Uterus (tissue), 2 donors: ENCODE data around the gene LRP3.

Experiments used
- POLR2A ChIP-seq, 2 donors: fragments of 450-650 bp; IDR thresholded peaks; one replicate each; pipeline ENCODE4 v1.6.1; 2016; ENCODE audit warnings: antibody characterized with exemption in 2 of 2, mild to moderate bottlenecking in 1 of 2, moderate library complexity in 1 of 2
- TF ChIP-seq, protein P1 (sequence below), 4 experiments: fragments of 200-600 bp in 2 of 4; fragments of 450-650 bp in 2 of 4; sonication (generic) in 2 of 4; IDR thresholded peaks; one replicate each; pipeline ENCODE4 v1.5.1; 2016 to 2019; ENCODE audit warnings: antibody characterized with exemption in 4 of 4, mild to moderate bottlenecking in 2 of 4, moderate library complexity in 1 of 4

DNA sequence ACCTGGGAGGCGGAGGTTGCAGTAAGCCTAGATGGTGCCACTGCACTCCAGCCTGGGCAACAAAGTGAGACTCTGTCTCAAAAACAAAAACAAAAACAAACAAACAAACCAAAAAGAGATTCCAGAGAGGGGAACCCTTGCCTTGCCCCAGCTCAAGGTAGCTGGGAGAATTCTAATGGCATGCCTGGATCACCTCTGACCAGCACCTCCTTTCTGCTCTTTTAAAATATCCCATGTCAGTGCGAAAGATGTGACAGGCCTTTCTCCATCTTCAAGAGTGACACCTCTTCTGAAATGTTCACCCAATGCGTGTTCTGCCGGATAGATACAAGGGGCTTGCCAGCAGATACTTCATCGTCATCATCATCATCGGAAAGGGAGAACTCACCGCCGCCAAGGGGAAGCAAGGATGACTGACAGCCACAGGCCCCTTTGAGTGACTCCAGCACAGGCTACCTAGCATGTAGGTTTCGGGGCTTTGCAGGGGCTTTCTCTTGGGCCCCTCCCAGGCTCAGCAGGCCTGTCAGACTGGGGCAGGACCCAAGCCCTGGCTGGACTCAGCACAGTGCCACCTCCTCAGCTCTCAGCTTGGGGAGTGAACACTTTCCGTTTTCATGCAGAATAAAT, 18.9 kb upstream of the LRP3 start:
- TF ChIP-seq, protein P1, sequence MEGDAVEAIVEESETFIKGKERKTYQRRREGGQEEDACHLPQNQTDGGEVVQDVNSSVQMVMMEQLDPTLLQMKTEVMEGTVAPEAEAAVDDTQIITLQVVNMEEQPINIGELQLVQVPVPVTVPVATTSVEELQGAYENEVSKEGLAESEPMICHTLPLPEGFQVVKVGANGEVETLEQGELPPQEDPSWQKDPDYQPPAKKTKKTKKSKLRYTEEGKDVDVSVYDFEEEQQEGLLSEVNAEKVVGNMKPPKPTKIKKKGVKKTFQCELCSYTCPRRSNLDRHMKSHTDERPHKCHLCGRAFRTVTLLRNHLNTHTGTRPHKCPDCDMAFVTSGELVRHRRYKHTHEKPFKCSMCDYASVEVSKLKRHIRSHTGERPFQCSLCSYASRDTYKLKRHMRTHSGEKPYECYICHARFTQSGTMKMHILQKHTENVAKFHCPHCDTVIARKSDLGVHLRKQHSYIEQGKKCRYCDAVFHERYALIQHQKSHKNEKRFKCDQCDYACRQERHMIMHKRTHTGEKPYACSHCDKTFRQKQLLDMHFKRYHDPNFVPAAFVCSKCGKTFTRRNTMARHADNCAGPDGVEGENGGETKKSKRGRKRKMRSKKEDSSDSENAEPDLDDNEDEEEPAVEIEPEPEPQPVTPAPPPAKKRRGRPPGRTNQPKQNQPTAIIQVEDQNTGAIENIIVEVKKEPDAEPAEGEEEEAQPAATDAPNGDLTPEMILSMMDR (IDR thresholded peaks at IDR 0.05) = no peak
- no peak for TF ChIP-seq POLR2A (IDR thresholded peaks at IDR 0.05)
